Erythroblast (primary cell): ENCODE results near the gene CDKAL1.

Experiments used
- GATA1 ChIP-seq: IDR thresholded peaks from 2 replicates; pipeline ENCODE4 v1.6.1; 2011; ENCODE audit warnings: low read depth, mild to moderate bottlenecking, control low read depth, low read length, moderate library complexity
- POLR2A ChIP-seq: IDR thresholded peaks from 2 replicates; pipeline ENCODE4 v1.6.1; 2011; ENCODE audit warnings: mild to moderate bottlenecking, low read length

DNA sequence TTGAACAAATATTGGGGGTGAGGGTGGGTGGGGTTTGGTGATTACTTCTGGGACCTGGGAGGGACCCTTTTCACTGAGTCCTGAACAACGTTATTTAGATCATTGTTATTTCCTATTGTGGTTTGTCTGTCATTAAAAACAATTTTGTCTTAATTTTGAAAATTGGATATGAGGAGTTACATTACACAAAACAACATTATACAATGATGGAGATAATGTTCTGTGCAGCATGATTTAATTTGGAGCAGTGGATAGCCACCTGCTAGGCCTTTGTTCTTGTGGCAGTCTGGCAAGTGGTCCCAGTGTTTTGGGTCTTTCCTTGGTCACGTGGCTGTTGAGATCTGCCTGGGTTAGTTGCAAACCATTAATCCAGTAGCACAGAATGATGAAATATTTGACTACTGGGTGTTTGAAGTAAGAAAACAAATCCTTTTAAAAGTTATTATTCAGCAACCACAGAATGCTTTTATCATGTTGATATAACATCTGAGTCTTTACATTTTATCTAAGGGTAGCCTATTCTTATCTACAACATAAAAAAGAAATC is 172.8 kb downstream of the CDKAL1 start:
- TF ChIP-seq POLR2A (no peak), GATA1 (no peak)
